ENCODE results near the gene FLOT1.
A peak's percentile ranks its signal among the peaks of the same experiment; 100 is the strongest.

The FLOT1 gene

GRCh38 chr6:30779850-30780641 lies 37.6 kb upstream of the FLOT1 start:
- DNase-seq (ENCODE audit: low spot score), result no peak
- Histone ChIP-seq H3K27ac (replicated peaks; ENCODE audit: low read length) (no peak overlapping the region), H2BK12ac (ENCODE audit: low read length) (no peak overlapping the region), H3K4me1 (ENCODE audit: control insufficient read depth in 2 of 2, insufficient read depth in 1 of 2, low read depth in 1 of 2, low read length in 2 of 2) (peaks cover 0 to 4% of the 10 kb centered on the region in 2 donors), H3K4me2 (ENCODE audit: insufficient read depth, low read length, poor library complexity, severe bottlenecking) (no peak overlapping the region), H3K27me3 (ENCODE audit: control insufficient read depth in 3 of 3, insufficient read depth in 3 of 3, low read depth in 1 of 3, low read length in 3 of 3) (no peaks in the 10 kb centered on the region), H2AK5ac (ENCODE audit: low read depth, low read length) (peak overlapping the region; percentile 25), H2BK120ac (ENCODE audit: low read depth, low read length) (no peak overlapping the region), H2BK15ac (ENCODE audit: low read length) (no peak overlapping the region), H3K36me3 (replicated peaks in 1 of 2; ENCODE audit: control insufficient read depth in 2 of 2, insufficient read depth in 2 of 2, low read length in 2 of 2) (no peaks in the 10 kb centered on the region), H3K23ac (ENCODE audit: low read depth, low read length, poor library complexity) (no peak overlapping the region), H4K8ac (ENCODE audit: low read depth, low read length) (no peak overlapping the region), H3K79me1 (ENCODE audit: low read depth, low read length) (no peaks in the 10 kb centered on the region), H3K9me3 (replicated peaks in 1 of 2; ENCODE audit: control insufficient read depth in 2 of 2, insufficient read depth in 1 of 2, low read depth in 1 of 2, low read length in 2 of 2) (peaks cover 3 to 4% of the 10 kb centered on the region in 2 donors), H3K4ac (ENCODE audit: low read length) (no peak overlapping the region), H2BK5ac (ENCODE audit: low read length) (no peak overlapping the region), H4K91ac (ENCODE audit: low read depth, low read length, poor library complexity) (no peak overlapping the region), H3K18ac (ENCODE audit: low read length) (no peak overlapping the region), H3K14ac (ENCODE audit: low read length) (no peak overlapping the region), H3K9ac (ENCODE audit: low read depth, low read length, poor library complexity) (no peak overlapping the region), H3K4me3 (ENCODE audit: low read length in 2 of 2) (no peak overlapping the region), H2AFZ (ENCODE audit: low read length) (peak overlapping the region; percentile 51)
- no CpG with 5 or more reads among the region's 10 CpGs for WGBS, 2 donors (ENCODE audit: extremely low coverage in 2 of 2, insufficient read length in 2 of 2, insufficient replicate concordance in 1 of 2)

GRCh38 chr6:30778001-30778635 lies 35.6 kb upstream of the FLOT1 start:
- no peak for DNase-seq (ENCODE audit: low spot score)
- H2BK12ac ChIP-seq (ENCODE audit: low read length), result no peak overlapping the region
- no peaks in the 10 kb centered on the region for H3K27me3 ChIP-seq (ENCODE audit: control insufficient read depth in 3 of 3, insufficient read depth in 3 of 3, low read depth in 1 of 3, low read length in 3 of 3)
- no peak overlapping the region for H3K14ac ChIP-seq (ENCODE audit: low read length)
- H3K23ac ChIP-seq (ENCODE audit: low read depth, low read length, poor library complexity), result no peak overlapping the region
- no peak overlapping the region for H3K4ac ChIP-seq (ENCODE audit: low read length)
- H2BK5ac ChIP-seq (ENCODE audit: low read length), result no peak overlapping the region
- peaks cover 0 to 4% of the 10 kb centered on the region in 2 donors for H3K4me1 ChIP-seq (ENCODE audit: control insufficient read depth in 2 of 2, insufficient read depth in 1 of 2, low read depth in 1 of 2, low read length in 2 of 2)
- peaks cover 3 to 4% of the 10 kb centered on the region in 2 donors for H3K9me3 ChIP-seq (replicated peaks in 1 of 2; ENCODE audit: control insufficient read depth in 2 of 2, insufficient read depth in 1 of 2, low read depth in 1 of 2, low read length in 2 of 2)
- H3K79me1 ChIP-seq (ENCODE audit: low read depth, low read length), result no peaks in the 10 kb centered on the region
- no peak overlapping the region for H3K4me3 ChIP-seq (ENCODE audit: low read length in 2 of 2)
- no peak overlapping the region for H3K9ac ChIP-seq (ENCODE audit: low read depth, low read length, poor library complexity)
- no peak overlapping the region for H2AFZ ChIP-seq (ENCODE audit: low read length)
- no peak overlapping the region for H4K8ac ChIP-seq (ENCODE audit: low read depth, low read length)
- H4K91ac ChIP-seq (ENCODE audit: low read depth, low read length, poor library complexity), result no peak overlapping the region
- H3K27ac ChIP-seq (replicated peaks; ENCODE audit: low read length), result no peak overlapping the region
- H2BK15ac ChIP-seq (ENCODE audit: low read length), result no peak overlapping the region
- no peaks in the 10 kb centered on the region for H3K36me3 ChIP-seq (replicated peaks in 1 of 2; ENCODE audit: control insufficient read depth in 2 of 2, insufficient read depth in 2 of 2, low read length in 2 of 2)
- no CpG with 5 or more reads among the region's 3 CpGs for WGBS, 2 donors (ENCODE audit: extremely low coverage in 2 of 2, insufficient read length in 2 of 2, insufficient replicate concordance in 1 of 2)
- H3K18ac ChIP-seq (ENCODE audit: low read length), result no peak overlapping the region
- H3K4me2 ChIP-seq (ENCODE audit: insufficient read depth, low read length, poor library complexity, severe bottlenecking), result no peak overlapping the region
- no peak overlapping the region for H2BK120ac ChIP-seq (ENCODE audit: low read depth, low read length)
- no peak overlapping the region for H2AK5ac ChIP-seq (ENCODE audit: low read depth, low read length)

GRCh38 chr6:30777155-30777485 lies 34.6 kb upstream of the FLOT1 start:
- Histone ChIP-seq H3K27me3 (ENCODE audit: control insufficient read depth in 3 of 3, insufficient read depth in 3 of 3, low read depth in 1 of 3, low read length in 3 of 3) (no peaks in the 10 kb centered on the region), H3K14ac (ENCODE audit: low read length) (no peak overlapping the region), H3K4me1 (ENCODE audit: control insufficient read depth in 2 of 2, insufficient read depth in 1 of 2, low read depth in 1 of 2, low read length in 2 of 2) (peaks cover 0 to 4% of the 10 kb centered on the region in 2 donors), H3K27ac (replicated peaks; ENCODE audit: low read length) (no peak overlapping the region), H3K18ac (ENCODE audit: low read length) (no peak overlapping the region), H2BK12ac (ENCODE audit: low read length) (no peak overlapping the region), H2AFZ (ENCODE audit: low read length) (no peak overlapping the region), H3K4ac (ENCODE audit: low read length) (no peak overlapping the region), H3K23ac (ENCODE audit: low read depth, low read length, poor library complexity) (no peak overlapping the region), H3K36me3 (replicated peaks in 1 of 2; ENCODE audit: control insufficient read depth in 2 of 2, insufficient read depth in 2 of 2, low read length in 2 of 2) (no peaks in the 10 kb centered on the region), H3K9me3 (replicated peaks in 1 of 2; ENCODE audit: control insufficient read depth in 2 of 2, insufficient read depth in 1 of 2, low read depth in 1 of 2, low read length in 2 of 2) (peaks cover 3 to 4% of the 10 kb centered on the region in 2 donors), H3K4me2 (ENCODE audit: insufficient read depth, low read length, poor library complexity, severe bottlenecking) (no peak overlapping the region), H3K9ac (ENCODE audit: low read depth, low read length, poor library complexity) (no peak overlapping the region), H4K91ac (ENCODE audit: low read depth, low read length, poor library complexity) (no peak overlapping the region), H2BK5ac (ENCODE audit: low read length) (no peak overlapping the region), H2BK120ac (ENCODE audit: low read depth, low read length) (no peak overlapping the region), H2BK15ac (ENCODE audit: low read length) (no peak overlapping the region), H3K4me3 (ENCODE audit: low read length in 2 of 2) (no peak overlapping the region), H3K79me1 (ENCODE audit: low read depth, low read length) (no peaks in the 10 kb centered on the region), H4K8ac (ENCODE audit: low read depth, low read length) (no peak overlapping the region), H2AK5ac (ENCODE audit: low read depth, low read length) (no peak overlapping the region)
- no CpG with 5 or more reads among the region's 3 CpGs for WGBS, 2 donors (ENCODE audit: extremely low coverage in 2 of 2, insufficient read length in 2 of 2, insufficient replicate concordance in 1 of 2)
- no peak for DNase-seq (ENCODE audit: low spot score)

- no peak overlapping the region for H3K23ac ChIP-seq (ENCODE audit: low read depth, low read length, poor library complexity)
- H2BK5ac ChIP-seq (ENCODE audit: low read length), result no peak overlapping the region
- H3K18ac ChIP-seq (ENCODE audit: low read length), result no peak overlapping the region
- peaks cover under 1 to 4% of the 10 kb centered on the region in 2 donors for H3K9me3 ChIP-seq (replicated peaks in 1 of 2; ENCODE audit: control insufficient read depth in 2 of 2, insufficient read depth in 1 of 2, low read depth in 1 of 2, low read length in 2 of 2)
- H3K9ac ChIP-seq (ENCODE audit: low read depth, low read length, poor library complexity), result no peak overlapping the region
- no peak overlapping the region for H3K4ac ChIP-seq (ENCODE audit: low read length)
- H3K27me3 ChIP-seq (ENCODE audit: control insufficient read depth in 3 of 3, insufficient read depth in 3 of 3, low read depth in 1 of 3, low read length in 3 of 3), result no peaks in the 10 kb centered on the region
- H3K4me1 ChIP-seq (ENCODE audit: control insufficient read depth in 2 of 2, insufficient read depth in 1 of 2, low read depth in 1 of 2, low read length in 2 of 2), result peaks cover 0 to 4% of the 10 kb centered on the region in 2 donors
- no peaks in the 10 kb centered on the region for H3K36me3 ChIP-seq (replicated peaks in 1 of 2; ENCODE audit: control insufficient read depth in 2 of 2, insufficient read depth in 2 of 2, low read length in 2 of 2)
- H2AFZ ChIP-seq (ENCODE audit: low read length), result no peak overlapping the region
- no peak overlapping the region for H3K4me3 ChIP-seq (ENCODE audit: low read length in 2 of 2)
- H4K91ac ChIP-seq (ENCODE audit: low read depth, low read length, poor library complexity), result no peak overlapping the region
- WGBS, 2 donors (ENCODE audit: extremely low coverage in 2 of 2, insufficient read length in 2 of 2, insufficient replicate concordance in 1 of 2), result no CpG with 5 or more reads among the region's 5 CpGs
- H3K27ac ChIP-seq (replicated peaks; ENCODE audit: low read length), result no peak overlapping the region
- H2BK15ac ChIP-seq (ENCODE audit: low read length), result no peak overlapping the region
- H2BK120ac ChIP-seq (ENCODE audit: low read depth, low read length), result no peak overlapping the region
- DNase-seq (ENCODE audit: low spot score), result no peak
- no peak overlapping the region for H3K4me2 ChIP-seq (ENCODE audit: insufficient read depth, low read length, poor library complexity, severe bottlenecking)
- no peak overlapping the region for H2AK5ac ChIP-seq (ENCODE audit: low read depth, low read length)
- H2BK12ac ChIP-seq (ENCODE audit: low read length), result no peak overlapping the region
- no peak overlapping the region for H4K8ac ChIP-seq (ENCODE audit: low read depth, low read length)
- H3K79me1 ChIP-seq (ENCODE audit: low read depth, low read length), result no peaks in the 10 kb centered on the region
- no peak overlapping the region for H3K14ac ChIP-seq (ENCODE audit: low read length)
Observed at GRCh38 chr6:30776390-30777154, 34.1 kb upstream of the FLOT1 start.
